OCI-LY3 (cell line): ENCODE measurements around the gene EPHA1.

Experiments
- CTCF ChIP-seq: fragments of 200-600, 300-600 bp; sonication (generic); IDR thresholded peaks from 2 replicates; pipeline ENCODE4 v1.5.1; 2014; ENCODE audit warnings: antibody characterized with exemption, low read length, low read depth
- EZH2phosphoT487 ChIP-seq: fragments of 200-600 bp; shearing (Covaris generic); IDR thresholded peaks from 2 replicates; pipeline ENCODE4 v1.6.1; 2018; ENCODE audit warnings: antibody characterized with exemption, mixed run types, low read depth

GRCh38 chr7:143399151-143399550, 9.5 kb downstream of the EPHA1 start:
- TF ChIP-seq CTCF (no peak), EZH2phosphoT487 (no peak)
